T-helper 17 cell (primary cell): Measurements from ENCODE around the gene SETSIP. TPM values are rescaled to one million over a fixed set of nuclear protein-coding genes. Genes with fewer than 3 reads are reported as not detected.
"Not testable (repeated sequence)": the region's sequence is repeated elsewhere in the genome, so short reads cannot be mapped to it uniquely, and the experiment has no call there.

Source experiments
- ATAC-seq: fragments of 150-1000 bp; cut with Tn5 transposase; 2 replicates; pipeline ENCODE4 v1.10.0; 2021; ENCODE audit warnings: mild to moderate bottlenecking, moderate library complexity
- DNase-seq, 3 donors: peaks; one replicate each; pipeline versions ENCODE4 v3.0.0 to v3.0.0-alpha.2; 2020 to 2021
- H3K9me3 ChIP-seq: one replicate; pipeline ENCODE4 v1.7.0; 2013; ENCODE audit warnings: low read length, mild to moderate bottlenecking; ENCODE audit not compliant: control insufficient read depth, poor library complexity, severe bottlenecking
- H3K27ac Mint-ChIP-seq: one replicate; pipeline ENCODE4 v1.8.0; 2022; ENCODE audit warnings: mild to moderate bottlenecking, moderate library complexity, mixed read lengths
- H3K27me3 Mint-ChIP-seq: one replicate; pipeline ENCODE4 v1.8.0; 2022; ENCODE audit warnings: mixed read lengths
- H3K36me3 Mint-ChIP-seq: one replicate; pipeline ENCODE4 v1.8.0; 2022; ENCODE audit warnings: low read depth, mixed read lengths
- H3K4me1 Mint-ChIP-seq: one replicate; pipeline ENCODE4 v1.8.0; 2022; ENCODE audit warnings: mild to moderate bottlenecking, mixed read lengths
- H3K4me3 Mint-ChIP-seq: one replicate; pipeline ENCODE4 v1.8.0; 2022; ENCODE audit warnings: mild to moderate bottlenecking, moderate library complexity, mixed read lengths
- total RNA-seq, 4 donors: library from RNA in 2 of 4; stranded (reverse) in 2 of 4; gene quantifications; one replicate each; pipeline ENCODE4 v1.2.3 and lab custom pipeline; 2022 to 2026

Gene SETSIP
- total RNA-seq, 2 donors from 2014 or later, result not detected

DNA sequence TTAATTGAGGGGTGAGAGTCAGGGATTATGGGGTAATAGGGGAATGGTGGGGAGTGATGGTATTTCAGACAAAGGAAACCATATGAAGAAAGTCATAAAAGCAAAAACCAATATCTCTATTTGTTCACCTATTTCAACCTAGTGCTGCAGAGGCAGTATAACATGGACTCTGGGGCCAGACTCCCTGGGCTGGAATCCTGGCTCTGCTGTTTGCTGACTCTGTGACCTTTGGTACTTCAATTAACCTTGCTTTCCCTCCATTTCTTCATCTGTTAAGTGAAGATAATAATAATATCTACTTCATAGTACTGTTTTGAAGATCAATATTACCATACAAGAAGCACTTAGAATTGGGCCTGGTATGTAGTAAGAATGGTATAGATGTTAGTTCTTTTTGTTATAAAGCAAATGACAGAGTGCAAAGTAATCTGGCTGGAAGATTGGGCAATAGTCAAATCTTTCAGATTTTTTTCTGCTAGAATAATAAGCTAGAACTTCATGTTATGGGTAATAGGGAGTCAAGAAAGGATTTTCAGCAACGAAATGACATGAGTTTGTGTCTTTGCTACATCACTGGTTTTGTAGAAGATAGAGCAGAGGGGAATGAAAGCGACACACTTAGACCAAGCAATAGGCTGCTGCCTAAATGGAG lies 36.4 kb downstream of the SETSIP start:
- Mint-ChIP-seq H3K36me3 (no peaks in the 10 kb centered on the region), H3K4me1 (peaks cover 2% of the 10 kb centered on the region), H3K4me3 (no peak overlapping the region), H3K27ac (no peak overlapping the region), H3K27me3 (peaks cover 36% of the 10 kb centered on the region)
- H3K9me3 ChIP-seq, result no peaks in the 10 kb centered on the region
- ATAC-seq, result no peak
- no peak for DNase-seq

DNA sequence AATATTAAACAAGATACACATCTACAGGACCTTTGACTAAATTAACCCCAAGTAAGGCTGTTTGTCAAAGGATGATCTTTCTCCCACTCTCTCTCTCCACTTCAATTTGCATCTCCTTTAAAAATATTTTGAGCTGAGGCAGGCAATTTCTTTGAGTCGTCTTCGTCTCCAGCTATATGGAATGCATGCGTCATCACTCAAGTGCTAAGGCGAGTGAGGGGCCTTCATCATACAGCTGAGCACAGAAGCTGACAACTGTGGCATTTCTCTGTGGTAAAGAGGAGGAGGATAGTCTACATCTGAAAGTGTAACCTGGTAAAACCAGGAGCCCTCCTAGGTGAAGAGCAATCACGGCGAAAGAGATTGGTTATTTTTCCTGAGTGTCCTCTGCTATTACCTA lies 37.8 kb downstream of the SETSIP start:
- no peak overlapping the region for H3K27ac Mint-ChIP-seq
- H3K4me3 Mint-ChIP-seq, result no peak overlapping the region
- H3K4me1 Mint-ChIP-seq, result peaks cover 2% of the 10 kb centered on the region
- peaks cover 46% of the 10 kb centered on the region for H3K27me3 Mint-ChIP-seq
- no peaks in the 10 kb centered on the region for H3K9me3 ChIP-seq
- ATAC-seq (no peak), DNase-seq (no peak)
- H3K36me3 Mint-ChIP-seq, result no peaks in the 10 kb centered on the region

GRCh38 chr1:92031281-92032110 lies 43.7 kb downstream of the SETSIP start:
- peaks cover 64% of the 10 kb centered on the region for H3K27me3 Mint-ChIP-seq
- H3K9me3 ChIP-seq, result no peaks in the 10 kb centered on the region
- H3K36me3 Mint-ChIP-seq, result no peaks in the 10 kb centered on the region
- H3K27ac Mint-ChIP-seq, result no peak overlapping the region
- peaks cover 2% of the 10 kb centered on the region for H3K4me1 Mint-ChIP-seq
- ATAC-seq, result no peak
- no peak for DNase-seq
- no peak overlapping the region for H3K4me3 Mint-ChIP-seq

DNA sequence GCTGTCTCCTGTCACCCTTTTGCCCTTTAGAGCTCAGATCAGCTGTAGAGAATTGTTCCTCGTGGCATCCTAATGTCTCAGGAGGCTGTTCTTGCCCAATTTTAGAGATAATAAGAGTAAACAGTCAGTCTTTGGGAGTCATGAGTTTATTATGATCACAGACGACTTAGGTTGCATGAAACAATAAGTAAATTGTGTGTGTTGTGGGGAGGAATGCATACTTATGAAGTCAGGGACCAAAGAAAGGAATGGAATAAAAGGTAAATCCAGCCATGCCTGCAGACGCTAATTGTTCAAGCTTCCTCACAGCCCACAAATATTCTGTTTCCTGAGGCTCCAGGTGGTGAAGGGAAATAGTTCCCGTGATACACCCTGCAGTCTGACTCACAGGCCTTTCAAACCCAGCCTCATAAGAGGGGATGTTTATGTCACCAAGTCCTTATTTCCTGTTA lies 44.5 kb downstream of the SETSIP start:
- Mint-ChIP-seq H3K27ac (no peak overlapping the region), H3K4me1 (peaks cover 1% of the 10 kb centered on the region), H3K4me3 (peak overlapping the region; percentile 75), H3K36me3 (no peaks in the 10 kb centered on the region), H3K27me3 (peaks cover 56% of the 10 kb centered on the region)
- DNase-seq (no peak), ATAC-seq (no peak)
- H3K9me3 ChIP-seq, result no peaks in the 10 kb centered on the region

- Mint-ChIP-seq H3K27ac (no peak overlapping the region), H3K27me3 (peaks cover 44% of the 10 kb centered on the region), H3K4me1 (no peaks in the 10 kb centered on the region), H3K4me3 (peak overlapping the region; percentile 83), H3K36me3 (no peaks in the 10 kb centered on the region)
- H3K9me3 ChIP-seq, result no peaks in the 10 kb centered on the region
- no peak for ATAC-seq
- no peak for DNase-seq
Observed at GRCh38 chr1:92029241-92029922, 45.8 kb downstream of the SETSIP start.

GRCh38 chr1:92026806-92027205 lies 48.4 kb downstream of the SETSIP start:
- H3K9me3 ChIP-seq, result no peaks in the 10 kb centered on the region
- Mint-ChIP-seq H3K36me3 (peaks cover 4% of the 10 kb centered on the region), H3K27ac (no peak overlapping the region), H3K4me3 (no peak overlapping the region), H3K4me1 (no peaks in the 10 kb centered on the region), H3K27me3 (peaks cover 43% of the 10 kb centered on the region)
- no peak for DNase-seq
- ATAC-seq, result no peak

DNA sequence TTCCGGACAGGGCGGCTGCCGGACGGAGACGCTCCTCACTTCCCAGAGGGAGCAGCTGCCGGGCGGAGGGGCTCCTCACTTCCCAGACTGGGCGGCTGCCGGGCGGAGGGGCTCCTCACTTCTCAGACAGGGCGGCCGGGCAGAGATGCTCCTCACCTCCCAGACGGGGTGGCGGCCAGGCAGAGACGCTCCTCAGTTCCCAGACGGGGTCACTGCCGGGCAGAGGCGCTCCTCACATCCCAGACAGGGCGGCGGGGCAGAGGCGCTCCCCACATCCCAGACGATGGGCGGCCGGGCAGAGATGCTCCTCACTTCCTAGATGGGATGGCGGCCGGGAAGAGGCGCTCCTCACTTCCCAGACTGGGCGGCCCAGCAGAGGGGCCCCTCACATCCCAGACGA lies 49.2 kb downstream of the SETSIP start:
- not testable (repeated sequence) for H3K9me3 ChIP-seq, H3K36me3 Mint-ChIP-seq, H3K4me3 Mint-ChIP-seq, H3K4me1 Mint-ChIP-seq, H3K27ac Mint-ChIP-seq, DNase-seq, ATAC-seq
- peaks cover 37% of the 10 kb centered on the region for H3K27me3 Mint-ChIP-seq

Other genes with a start within 250 kb of the SETSIP start
- gene TGFBR3, start 189.3 kb downstream of the SETSIP start, total RNA-seq, result 10 to 100 TPM; 21.0 to 27.6 TPM
- under 1 TPM in 1 of 2 donors, not detected in 1; 0.68 TPM for gene BRDT, start 126.0 kb downstream of the SETSIP start, total RNA-seq
- not detected for gene EPHX4, start 45.4 kb downstream of the SETSIP start, total RNA-seq
- 1 to 10 TPM; 1.8 to 3.7 TPM for gene BTBD8, start 4.9 kb upstream of the SETSIP start, total RNA-seq
- not detected for gene C1orf146, start 142.5 kb upstream of the SETSIP start, total RNA-seq
- gene GLMN, start 223.6 kb upstream of the SETSIP start, total RNA-seq, result 10 to 100 TPM; 11.0 to 13.2 TPM
- 10 to 100 TPM; 25.4 to 29.1 TPM for gene RPAP2, start 223.6 kb upstream of the SETSIP start, total RNA-seq